Thyroid gland (tissue), 4 donors: ENCODE results near the gene ANTKMT.

Experiments
- POLR2A ChIP-seq, 2 donors: fragments of 450-650 bp; IDR thresholded peaks; one replicate each; pipeline ENCODE4 v1.6.1; 2017; ENCODE audit warnings: antibody characterized with exemption in 2 of 2, mild to moderate bottlenecking in 2 of 2, moderate library complexity in 1 of 2
- TF ChIP-seq, protein P1 (sequence below), 6 experiments: fragments of 200-600 bp in 3 of 6; fragments of 450-650 bp in 3 of 6; sonication (generic) in 3 of 6; IDR thresholded peaks; one replicate each; pipeline ENCODE4 v1.5.1; 2016 to 2019; ENCODE audit warnings: antibody characterized with exemption in 6 of 6, mild to moderate bottlenecking in 2 of 6, inconsistent platforms in 1 of 6, moderate library complexity in 1 of 6

DNA sequence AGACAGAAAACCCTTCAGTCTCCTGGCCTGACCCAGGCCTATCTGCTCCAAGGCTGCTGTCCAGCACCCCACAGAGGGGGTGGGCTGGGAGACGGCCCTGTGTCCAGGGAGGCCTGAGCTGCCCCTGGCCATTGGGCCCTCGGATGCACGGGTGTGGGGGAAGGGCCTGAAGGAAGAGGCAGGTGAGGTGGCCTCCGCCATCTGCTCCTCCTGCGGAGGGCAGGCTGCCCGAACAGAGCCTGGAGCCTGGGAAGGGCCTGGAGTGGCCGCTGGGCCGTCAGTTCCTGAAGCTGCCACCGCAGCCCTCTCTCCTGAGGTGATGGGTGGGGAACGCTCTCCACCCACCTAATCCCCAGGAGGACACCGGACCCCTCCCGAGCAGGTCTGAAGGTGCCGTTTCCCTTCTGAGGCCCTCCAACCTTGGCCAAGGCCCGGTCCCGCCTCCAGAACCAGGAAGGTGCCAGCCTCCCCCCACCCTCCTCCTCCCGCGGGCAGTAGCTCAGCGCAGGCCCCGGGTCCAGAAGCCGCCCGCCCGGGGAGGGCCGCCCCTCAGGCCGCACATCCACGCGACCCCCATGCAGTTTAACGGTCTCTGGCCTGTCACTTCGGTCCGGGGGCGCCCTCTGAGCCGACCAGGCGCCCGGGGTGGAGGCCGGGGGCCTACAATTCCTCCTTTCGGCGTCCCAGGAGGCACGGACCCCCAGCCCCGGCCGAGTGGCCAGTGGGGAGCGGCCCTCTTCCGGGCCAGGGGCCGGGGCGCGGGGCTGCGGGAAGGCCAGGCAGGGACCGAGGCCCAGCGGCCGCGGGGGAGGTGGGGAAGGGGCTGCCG, 16.2 kb upstream of the ANTKMT start:
- TF ChIP-seq, protein P1, sequence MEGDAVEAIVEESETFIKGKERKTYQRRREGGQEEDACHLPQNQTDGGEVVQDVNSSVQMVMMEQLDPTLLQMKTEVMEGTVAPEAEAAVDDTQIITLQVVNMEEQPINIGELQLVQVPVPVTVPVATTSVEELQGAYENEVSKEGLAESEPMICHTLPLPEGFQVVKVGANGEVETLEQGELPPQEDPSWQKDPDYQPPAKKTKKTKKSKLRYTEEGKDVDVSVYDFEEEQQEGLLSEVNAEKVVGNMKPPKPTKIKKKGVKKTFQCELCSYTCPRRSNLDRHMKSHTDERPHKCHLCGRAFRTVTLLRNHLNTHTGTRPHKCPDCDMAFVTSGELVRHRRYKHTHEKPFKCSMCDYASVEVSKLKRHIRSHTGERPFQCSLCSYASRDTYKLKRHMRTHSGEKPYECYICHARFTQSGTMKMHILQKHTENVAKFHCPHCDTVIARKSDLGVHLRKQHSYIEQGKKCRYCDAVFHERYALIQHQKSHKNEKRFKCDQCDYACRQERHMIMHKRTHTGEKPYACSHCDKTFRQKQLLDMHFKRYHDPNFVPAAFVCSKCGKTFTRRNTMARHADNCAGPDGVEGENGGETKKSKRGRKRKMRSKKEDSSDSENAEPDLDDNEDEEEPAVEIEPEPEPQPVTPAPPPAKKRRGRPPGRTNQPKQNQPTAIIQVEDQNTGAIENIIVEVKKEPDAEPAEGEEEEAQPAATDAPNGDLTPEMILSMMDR (IDR thresholded peaks at IDR 0.05): no peak
- TF ChIP-seq POLR2A (IDR thresholded peaks at IDR 0.05): no peak
